ENCODE data around the gene CACTIN.

CACTIN gene

DNA sequence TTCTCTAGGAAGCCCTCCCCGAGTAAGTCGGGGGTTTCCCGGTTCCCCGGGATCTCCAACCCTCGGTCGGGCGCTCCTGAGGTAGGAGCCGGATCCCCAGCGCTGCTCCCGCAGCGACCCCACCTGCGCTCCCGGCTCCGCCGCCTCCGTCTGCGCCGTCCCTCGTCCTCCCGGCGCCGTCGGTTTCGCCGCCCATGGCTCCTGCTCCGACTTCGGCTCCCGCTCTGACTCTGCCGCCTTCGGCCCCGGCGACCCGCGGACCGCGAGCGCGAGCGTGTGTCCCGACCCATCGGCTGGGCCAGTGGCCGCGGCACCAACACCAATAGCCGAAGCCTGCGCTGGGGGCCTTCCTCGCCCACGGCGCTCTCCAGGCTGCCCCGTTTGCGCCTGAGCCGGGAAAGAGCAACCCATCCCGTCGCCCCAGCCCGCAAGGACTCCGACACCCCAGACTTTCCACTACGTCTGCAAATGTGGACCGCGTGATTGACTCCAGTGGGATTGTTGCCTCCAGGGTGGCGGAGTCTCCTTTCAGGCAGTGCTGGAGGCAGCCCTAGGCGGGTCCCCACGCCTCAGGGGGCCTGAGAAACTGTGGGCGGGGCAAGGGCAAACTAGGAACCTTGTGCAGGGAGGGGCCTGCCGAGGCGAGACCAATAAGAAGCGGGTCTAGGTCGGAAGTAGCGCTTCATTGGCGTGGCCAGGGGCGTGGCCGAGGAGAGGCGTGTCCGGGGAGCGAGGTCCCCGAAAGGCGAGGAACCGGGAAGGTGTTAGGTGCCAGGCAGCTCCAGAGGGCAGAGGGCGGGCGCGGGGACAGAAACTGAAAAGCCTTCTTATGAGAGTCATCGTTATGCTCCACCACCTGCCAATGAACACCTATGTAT is at the start of gene CACTIN:
Gene CACTIN (minus strand): TSS at position 318 of the 878 bp plus-strand sequence. CDS start 28 bp downstream, at position 290.
- TF ChIP-seq FOXM1 (IDR thresholded peaks at IDR 0.05; ENCODE audit: borderline replicate concordance, low read depth) (0 out of 2 replicates have a peak, but pooled peaks have one; percentile 42), TAF1 (IDR thresholded peaks at IDR 0.05; ENCODE audit: low read depth) (peak; percentile 68), TCF12 (IDR thresholded peaks at IDR 0.05; ENCODE audit: low read depth) (peak; percentile 67), EP300 (IDR thresholded peaks at IDR 0.05; ENCODE audit: borderline replicate concordance) (no peak), CREB1 (IDR thresholded peaks at IDR 0.05; ENCODE audit: low read depth) (no peak), ZBTB7A (IDR thresholded peaks at IDR 0.05; ENCODE audit: low read depth) (no peak), CEBPB (IDR thresholded peaks at IDR 0.05) (no peak), RAD21 (IDR thresholded peaks at IDR 0.05; ENCODE audit: low read depth) (no peak), YY1 (IDR thresholded peaks at IDR 0.05; ENCODE audit: low read depth) (peak; percentile 69), NFIC (IDR thresholded peaks at IDR 0.05) (no peak; the same call in 1 of the 2 replicates), EGR1 (IDR thresholded peaks at IDR 0.05) (peak; percentile 76), TEAD4 (IDR thresholded peaks at IDR 0.05) (no peak; the same call in 1 of the 2 replicates)
- TF ChIP-seq, protein P1, sequence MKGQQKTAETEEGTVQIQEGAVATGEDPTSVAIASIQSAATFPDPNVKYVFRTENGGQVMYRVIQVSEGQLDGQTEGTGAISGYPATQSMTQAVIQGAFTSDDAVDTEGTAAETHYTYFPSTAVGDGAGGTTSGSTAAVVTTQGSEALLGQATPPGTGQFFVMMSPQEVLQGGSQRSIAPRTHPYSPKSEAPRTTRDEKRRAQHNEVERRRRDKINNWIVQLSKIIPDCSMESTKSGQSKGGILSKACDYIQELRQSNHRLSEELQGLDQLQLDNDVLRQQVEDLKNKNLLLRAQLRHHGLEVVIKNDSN (IDR thresholded peaks at IDR 0.05): 0 out of 2 replicates have a peak, but pooled peaks have one; percentile 12
- TF ChIP-seq, protein P2, sequence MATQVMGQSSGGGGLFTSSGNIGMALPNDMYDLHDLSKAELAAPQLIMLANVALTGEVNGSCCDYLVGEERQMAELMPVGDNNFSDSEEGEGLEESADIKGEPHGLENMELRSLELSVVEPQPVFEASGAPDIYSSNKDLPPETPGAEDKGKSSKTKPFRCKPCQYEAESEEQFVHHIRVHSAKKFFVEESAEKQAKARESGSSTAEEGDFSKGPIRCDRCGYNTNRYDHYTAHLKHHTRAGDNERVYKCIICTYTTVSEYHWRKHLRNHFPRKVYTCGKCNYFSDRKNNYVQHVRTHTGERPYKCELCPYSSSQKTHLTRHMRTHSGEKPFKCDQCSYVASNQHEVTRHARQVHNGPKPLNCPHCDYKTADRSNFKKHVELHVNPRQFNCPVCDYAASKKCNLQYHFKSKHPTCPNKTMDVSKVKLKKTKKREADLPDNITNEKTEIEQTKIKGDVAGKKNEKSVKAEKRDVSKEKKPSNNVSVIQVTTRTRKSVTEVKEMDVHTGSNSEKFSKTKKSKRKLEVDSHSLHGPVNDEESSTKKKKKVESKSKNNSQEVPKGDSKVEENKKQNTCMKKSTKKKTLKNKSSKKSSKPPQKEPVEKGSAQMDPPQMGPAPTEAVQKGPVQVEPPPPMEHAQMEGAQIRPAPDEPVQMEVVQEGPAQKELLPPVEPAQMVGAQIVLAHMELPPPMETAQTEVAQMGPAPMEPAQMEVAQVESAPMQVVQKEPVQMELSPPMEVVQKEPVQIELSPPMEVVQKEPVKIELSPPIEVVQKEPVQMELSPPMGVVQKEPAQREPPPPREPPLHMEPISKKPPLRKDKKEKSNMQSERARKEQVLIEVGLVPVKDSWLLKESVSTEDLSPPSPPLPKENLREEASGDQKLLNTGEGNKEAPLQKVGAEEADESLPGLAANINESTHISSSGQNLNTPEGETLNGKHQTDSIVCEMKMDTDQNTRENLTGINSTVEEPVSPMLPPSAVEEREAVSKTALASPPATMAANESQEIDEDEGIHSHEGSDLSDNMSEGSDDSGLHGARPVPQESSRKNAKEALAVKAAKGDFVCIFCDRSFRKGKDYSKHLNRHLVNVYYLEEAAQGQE (IDR thresholded peaks at IDR 0.05; ENCODE audit: low read depth): no peak
- TF ChIP-seq, protein P3, sequence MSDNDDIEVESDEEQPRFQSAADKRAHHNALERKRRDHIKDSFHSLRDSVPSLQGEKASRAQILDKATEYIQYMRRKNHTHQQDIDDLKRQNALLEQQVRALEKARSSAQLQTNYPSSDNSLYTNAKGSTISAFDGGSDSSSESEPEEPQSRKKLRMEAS (IDR thresholded peaks at IDR 0.05): peak; percentile 71; the same call in 1 of the 2 replicates

DNA sequence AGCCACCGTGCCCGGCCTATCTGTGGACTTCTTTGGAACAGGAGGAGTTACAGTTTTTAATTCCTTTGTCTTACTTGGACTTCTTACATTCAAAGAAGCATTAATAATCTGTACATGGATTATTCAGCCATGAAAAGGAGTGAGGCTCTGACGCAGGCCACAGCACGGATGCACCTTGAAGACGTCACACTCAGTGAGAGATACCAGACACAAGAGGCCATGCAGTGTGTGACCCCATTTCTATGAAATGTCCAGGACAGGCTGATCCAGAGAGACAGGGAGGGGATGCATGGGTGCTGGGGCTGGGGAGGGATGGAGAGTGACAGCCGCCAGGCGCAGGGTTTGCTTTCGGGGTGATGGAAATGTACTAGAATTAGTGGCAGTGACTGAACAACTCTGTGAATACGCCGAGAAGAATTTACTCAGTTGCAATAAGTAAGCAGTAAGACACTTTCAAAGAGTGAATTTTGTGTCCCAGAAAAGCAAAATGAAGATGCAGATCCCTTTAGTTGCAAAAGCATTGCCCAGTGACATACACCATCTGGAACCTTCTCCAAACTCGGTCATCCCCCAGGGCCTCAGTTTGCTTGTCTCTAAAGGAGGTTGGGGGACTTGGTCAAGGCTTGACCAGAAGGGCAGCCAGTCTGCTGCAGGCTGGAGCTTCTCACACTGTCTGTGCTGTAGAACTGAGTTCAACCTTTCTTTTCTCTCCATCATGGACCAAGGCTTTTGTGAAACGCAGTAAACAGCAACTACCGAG is 48.4 kb upstream of the CACTIN start:
- no peak for TF ChIP-seq CEBPB (IDR thresholded peaks at IDR 0.05)
- no peak for TF ChIP-seq EP300 (IDR thresholded peaks at IDR 0.05; ENCODE audit: borderline replicate concordance)
- TF ChIP-seq CREB1 (IDR thresholded peaks at IDR 0.05; ENCODE audit: low read depth): no peak
- no peak for TF ChIP-seq NFIC (IDR thresholded peaks at IDR 0.05)
- TF ChIP-seq, protein P3 (IDR thresholded peaks at IDR 0.05): no peak
- no peak for TF ChIP-seq TAF1 (IDR thresholded peaks at IDR 0.05; ENCODE audit: low read depth)
- TF ChIP-seq, protein P1 (IDR thresholded peaks at IDR 0.05): no peak
- TF ChIP-seq TCF12 (IDR thresholded peaks at IDR 0.05; ENCODE audit: low read depth): no peak
- TF ChIP-seq, protein P2 (IDR thresholded peaks at IDR 0.05; ENCODE audit: low read depth): no peak
- TF ChIP-seq TEAD4 (IDR thresholded peaks at IDR 0.05): no peak
- TF ChIP-seq YY1 (IDR thresholded peaks at IDR 0.05; ENCODE audit: low read depth): no peak

- TF ChIP-seq RAD21 (IDR thresholded peaks at IDR 0.05; ENCODE audit: low read depth) (no peak), YY1 (IDR thresholded peaks at IDR 0.05; ENCODE audit: low read depth) (no peak), CEBPB (IDR thresholded peaks at IDR 0.05) (no peak), FOXM1 (IDR thresholded peaks at IDR 0.05; ENCODE audit: borderline replicate concordance, low read depth) (no peak), EGR1 (IDR thresholded peaks at IDR 0.05) (no peak), EP300 (IDR thresholded peaks at IDR 0.05; ENCODE audit: borderline replicate concordance) (no peak), CREB1 (IDR thresholded peaks at IDR 0.05; ENCODE audit: low read depth) (no peak), TCF12 (IDR thresholded peaks at IDR 0.05; ENCODE audit: low read depth) (no peak)
- TF ChIP-seq, protein P2 (IDR thresholded peaks at IDR 0.05; ENCODE audit: low read depth): no peak
These were observed 47.2 kb upstream of the CACTIN start for GRCh38 chr19:3673506-3674439.

Data from Ishikawa (cell line).